AG04450 (cell line): ENCODE results near the gene KCNV2. TPM values are rescaled to one million over a fixed set of nuclear protein-coding genes. Genes with fewer than 3 reads are reported as not detected.

Experiments
- CTCF ChIA-PET: fragments of 300-600, 350-600 bp; formaldehyde crosslinking; extraction: SDS; loops from one replicate; lab custom pipeline; 2022; ENCODE audit warnings: antibody characterized with exemption, inconsistent platforms; lab: Charles Lee
- POLR2A ChIA-PET: fragments of 350-600 bp; formaldehyde crosslinking; extraction: SDS; loops from one replicate; lab custom pipeline; 2021; ENCODE audit warnings: antibody characterized with exemption, inconsistent platforms; lab: Yijun Ruan, JAX
- DNase-seq: peaks from one replicate; pipeline ENCODE4 v3.0.0-alpha.2; 2011; ENCODE audit warnings: low read depth, low spot score
- H3K27ac ChIP-seq: one replicate; pipeline ENCODE4 v1.5.1; 2012; ENCODE audit warnings: low read depth, low read length, control low read depth
- H3K27me3 ChIP-seq: one replicate; pipeline ENCODE4 v1.6.0; 2012; ENCODE audit warnings: low read length; ENCODE audit not compliant: control insufficient read depth, insufficient read depth
- H3K4me3 ChIP-seq: 2 replicates; pipeline ENCODE4 v1.5.1; 2011; ENCODE audit warnings: mild to moderate bottlenecking, low read depth, low read length, control low read depth
- H3K9me3 ChIP-seq: 2 replicates; pipeline ENCODE4 v1.5.1; 2012; ENCODE audit warnings: low read length; ENCODE audit not compliant: control insufficient read depth, insufficient read depth
- CTCF ChIP-seq: IDR thresholded peaks from 2 replicates; pipeline ENCODE4 v1.5.1; 2011; ENCODE audit warnings: low read depth, low read length, control low read depth, inconsistent platforms
- polyA plus RNA-seq: library from polyadenylated mRNA; depleted of rRNA; stranded (reverse); fragments of >200 nt; gene quantifications from 2 replicates; pipeline ENCODE4 v1.2.3, GENCODE V29; 2011

KCNV2 gene
- polyA plus RNA-seq, 1 experiment: not detected

DNA sequence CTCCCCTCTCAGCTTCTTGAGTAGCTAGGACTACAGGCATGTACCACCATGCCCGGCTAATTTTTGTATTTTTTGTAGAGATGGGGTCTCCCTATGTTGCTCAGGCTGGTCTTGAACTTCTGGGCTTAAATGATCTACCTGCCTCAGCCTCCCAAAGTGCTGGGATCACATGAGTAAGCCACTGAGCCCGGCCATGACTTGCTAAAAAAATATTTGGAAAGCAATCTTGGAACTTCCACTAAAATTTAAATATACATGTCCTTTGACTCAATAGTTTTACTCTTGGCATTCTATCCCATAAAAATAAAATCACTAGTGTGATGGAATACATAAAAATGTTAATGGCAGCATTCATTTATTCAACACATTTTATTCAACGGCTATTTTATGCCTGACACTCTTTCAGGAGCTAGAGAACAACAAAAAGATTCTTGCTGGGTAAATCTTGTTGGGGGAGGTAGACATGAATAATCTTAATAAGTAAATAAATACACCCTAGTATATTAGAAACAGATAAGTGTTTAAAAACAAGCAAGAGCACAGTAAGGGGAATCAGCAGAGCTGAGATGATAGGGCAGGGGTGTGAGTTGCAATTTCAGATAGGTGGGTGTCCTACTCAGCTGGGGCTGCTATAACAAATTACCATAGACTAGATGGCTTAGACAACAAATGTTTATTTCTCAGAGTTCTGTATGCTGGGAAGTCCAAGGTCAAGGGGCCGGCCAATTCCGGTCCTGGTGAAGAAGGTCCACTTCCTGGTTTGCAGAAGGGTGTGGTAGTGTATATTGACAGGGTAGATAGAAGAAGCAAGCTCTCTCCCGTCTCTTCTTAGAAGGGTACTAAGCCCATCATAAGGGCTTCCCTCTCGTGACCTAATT lies 50.7 kb downstream of the KCNV2 start:
- Histone ChIP-seq H3K27ac (no peak overlapping the region), H3K27me3 (no peaks in the 10 kb centered on the region), H3K9me3 (no peaks in the 10 kb centered on the region), H3K4me3 (no peak overlapping the region)
- DNase-seq: no peak
- no peak for TF ChIP-seq CTCF
- ChIA-PET CTCF (no interaction called here), POLR2A (interaction anchor here (1.2 kb wide), 1 partner anchor 42 kb away, joined by 3 read pairs; no protein-coding TSS in a partner anchor)

DNA sequence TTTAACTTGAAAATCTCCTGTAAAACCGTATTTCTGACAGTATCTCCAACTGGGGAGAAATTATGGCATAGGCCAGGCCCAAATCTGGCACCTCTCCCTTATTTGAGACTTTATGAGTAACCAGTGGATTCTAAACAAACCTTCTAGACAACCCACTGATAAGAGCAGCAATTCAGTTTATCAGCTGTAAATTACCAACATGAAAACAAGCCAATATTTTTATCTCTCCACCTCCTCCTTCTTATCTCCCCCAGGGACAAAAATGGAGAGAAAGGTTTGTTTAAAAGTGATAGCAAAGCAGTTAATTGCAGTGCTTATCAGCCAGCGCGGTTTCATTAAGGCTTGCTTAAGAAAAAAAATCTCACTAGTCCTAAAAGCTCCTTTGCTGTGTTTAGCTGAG lies 53.8 kb downstream of the KCNV2 start:
- no peak for TF ChIP-seq CTCF
- Histone ChIP-seq H3K4me3 (no peak overlapping the region), H3K9me3 (no peaks in the 10 kb centered on the region), H3K27ac (no peak overlapping the region), H3K27me3 (no peaks in the 10 kb centered on the region)
- ChIA-PET POLR2A (no interaction called here), CTCF (interaction anchor here (0.8 kb wide), 1 partner anchor 654 kb away, joined by 3 read pairs; no protein-coding TSS in a partner anchor)
- DNase-seq: no peak

GRCh38 chr9:2771661-2772060 lies 54.4 kb downstream of the KCNV2 start:
- no peak overlapping the region for H3K4me3 ChIP-seq
- POLR2A ChIA-PET: no interaction called here
- CTCF ChIA-PET: interaction anchor here (0.8 kb wide), 1 partner anchor 655 kb away, joined by 3 read pairs; no protein-coding TSS in a partner anchor
- H3K27ac ChIP-seq: no peak overlapping the region
- TF ChIP-seq CTCF: no peak
- no peak for DNase-seq
- no peaks in the 10 kb centered on the region for H3K9me3 ChIP-seq
- H3K27me3 ChIP-seq: no peaks in the 10 kb centered on the region

- POLR2A ChIA-PET: no interaction called here
- DNase-seq: no peak
- CTCF ChIA-PET: no interaction called here
- Histone ChIP-seq H3K27ac (no peak overlapping the region), H3K27me3 (no peaks in the 10 kb centered on the region), H3K9me3 (peaks cover 7% of the 10 kb centered on the region; the same call in 1 of the 2 replicates), H3K4me3 (no peak overlapping the region)
- TF ChIP-seq CTCF: no peak
These were observed 60.1 kb downstream of the KCNV2 start for GRCh38 chr9:2777454-2777853.

DNA sequence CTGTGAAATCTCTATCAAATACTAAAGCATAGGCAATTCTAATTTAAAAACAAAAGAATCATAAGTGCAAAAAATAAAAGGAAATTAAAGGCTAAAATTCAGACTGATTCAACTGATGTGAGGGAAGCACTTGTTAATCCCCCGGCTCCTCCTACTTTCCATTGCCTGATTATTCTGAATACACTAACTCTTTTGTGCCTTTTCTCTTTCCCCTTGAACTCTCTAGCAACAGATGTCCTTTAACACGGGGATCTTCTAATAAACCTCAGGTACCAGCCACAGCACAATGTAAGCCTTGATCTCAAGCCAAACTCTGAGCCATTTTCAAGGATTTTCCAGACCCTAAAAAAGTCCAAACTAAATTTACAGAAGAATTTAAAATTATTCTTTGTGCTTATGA lies 61.5 kb downstream of the KCNV2 start:
- ChIA-PET CTCF (no interaction called here), POLR2A (no interaction called here)
- H3K27me3 ChIP-seq: no peaks in the 10 kb centered on the region
- H3K4me3 ChIP-seq: no peak overlapping the region
- no peak for DNase-seq
- no peak overlapping the region for H3K27ac ChIP-seq
- no peak for TF ChIP-seq CTCF
- peaks cover 7% of the 10 kb centered on the region; the same call in 1 of the 2 replicates for H3K9me3 ChIP-seq
